IPS-18c (cell line): ENCODE data around the gene OVOL1.

Experiments used
- H3K4me3 ChIP-seq: 2 replicates; pipeline ENCODE4 v1.7.0; 2013; ENCODE audit warnings: low read depth, mild to moderate bottlenecking, low read length, moderate library complexity; ENCODE audit not compliant: insufficient read depth
- H3K9me3 ChIP-seq: one replicate; pipeline ENCODE4 v1.6.1; 2013; ENCODE audit warnings: mild to moderate bottlenecking, low read length, moderate library complexity; ENCODE audit not compliant: control insufficient read depth, insufficient read depth

Gene OVOL1

GRCh38 chr11:65774525-65775306, 12.1 kb upstream of the OVOL1 start:
- Histone ChIP-seq H3K9me3 (no peaks in the 10 kb centered on the region), H3K4me3 (no peak overlapping the region)

GRCh38 chr11:65776196-65776595, 10.7 kb upstream of the OVOL1 start:
- Histone ChIP-seq H3K9me3 (no peaks in the 10 kb centered on the region), H3K4me3 (no peak overlapping the region)

GRCh38 chr11:65776710-65777141, 10.1 kb upstream of the OVOL1 start:
- H3K9me3 ChIP-seq, result no peaks in the 10 kb centered on the region
- no peak overlapping the region for H3K4me3 ChIP-seq

GRCh38 chr11:65777241-65777640, 9.6 kb upstream of the OVOL1 start:
- no peak overlapping the region for H3K4me3 ChIP-seq
- H3K9me3 ChIP-seq, result no peaks in the 10 kb centered on the region

GRCh38 chr11:65777821-65778361, 9.0 kb upstream of the OVOL1 start:
- Histone ChIP-seq H3K9me3 (no peaks in the 10 kb centered on the region), H3K4me3 (no peak overlapping the region)

GRCh38 chr11:65778431-65778900, 8.4 kb upstream of the OVOL1 start:
- Histone ChIP-seq H3K4me3 (no peak overlapping the region), H3K9me3 (no peaks in the 10 kb centered on the region)

GRCh38 chr11:65778901-65779668, 7.8 kb upstream of the OVOL1 start:
- no peaks in the 10 kb centered on the region for H3K9me3 ChIP-seq
- H3K4me3 ChIP-seq, result no peak overlapping the region; the same call in 1 of the 2 replicates

- no peaks in the 10 kb centered on the region for H3K9me3 ChIP-seq
- peak overlapping the region; percentile 34 for H3K4me3 ChIP-seq
These were observed 7.3 kb upstream of the OVOL1 start for GRCh38 chr11:65779669-65779918.

- Histone ChIP-seq H3K9me3 (no peaks in the 10 kb centered on the region), H3K4me3 (peak overlapping the region; percentile 75)
These were observed 6.7 kb upstream of the OVOL1 start for GRCh38 chr11:65779919-65780769.

GRCh38 chr11:65780770-65781151, 6.1 kb upstream of the OVOL1 start, which contains the start of gene AP5B1:
Gene AP5B1 (minus strand): TSS chr11:65780976. CDS start chr11:65780591, 385 bp downstream.
- no peaks in the 10 kb centered on the region for H3K9me3 ChIP-seq

GRCh38 chr11:65781152-65781961, 5.5 kb upstream of the OVOL1 start:
- peak overlapping the region; percentile 36; the same call in 1 of the 2 replicates for H3K4me3 ChIP-seq
- no peaks in the 10 kb centered on the region for H3K9me3 ChIP-seq

More at GRCh38 chr11:65780770-65781151, 6.1 kb upstream of the OVOL1 start, which contains the start of gene AP5B1:
- H3K4me3 ChIP-seq, result peak within 1 kb of the TSS; percentile 75

- Histone ChIP-seq H3K4me3 (no peak overlapping the region), H3K9me3 (no peaks in the 10 kb centered on the region)
These were observed 4.7 kb upstream of the OVOL1 start for GRCh38 chr11:65781962-65782815.

GRCh38 chr11:65782816-65783228, 4.0 kb upstream of the OVOL1 start:
- Histone ChIP-seq H3K4me3 (no peak overlapping the region), H3K9me3 (no peaks in the 10 kb centered on the region)

GRCh38 chr11:65785319-65786007, 1.4 kb upstream of the OVOL1 start:
- Histone ChIP-seq H3K4me3 (no peak overlapping the region), H3K9me3 (no peaks in the 10 kb centered on the region)
